HepG2 (cell line): ENCODE measurements around the gene TBRG1. TPM values are rescaled to one million over a fixed set of nuclear protein-coding genes. Genes with fewer than 3 reads are reported as not detected.
A peak's percentile ranks its signal among the peaks of the same experiment; 100 is the strongest.

Source experiments
- AGO2 ChIP-seq: fragments of 200-400 bp; formaldehyde crosslinking; optimal IDR thresholded peaks from 2 replicates; pipeline ENCODE3; 2017; ENCODE audit warnings: mild to moderate bottlenecking, low read depth, low read length, moderate library complexity
- AHR ChIP-seq: IDR thresholded peaks from 2 replicates; pipeline ENCODE4 v1.6.1; 2018; ENCODE audit warnings: missing genetic modification reagents, missing compliant biosample characterization
- CBFB ChIP-seq: sonication (generic); formaldehyde crosslinking; IDR thresholded peaks from 2 replicates; pipeline ENCODE4 v1.4.0; 2020; ENCODE audit warnings: missing genetic modification reagents
- ETV5 ChIP-seq: IDR thresholded peaks from 2 replicates; pipeline ENCODE4 v1.6.1; 2018; ENCODE audit warnings: missing biosample characterization, missing genetic modification reagents, inconsistent platforms, borderline replicate concordance
- HOXA5 ChIP-seq: sonication (generic); formaldehyde crosslinking; IDR thresholded peaks from 2 replicates; pipeline ENCODE4 v1.4.0; 2020; ENCODE audit warnings: missing genetic modification reagents
- MIER3 ChIP-seq: IDR thresholded peaks from 2 replicates; pipeline ENCODE4 v1.6.1; 2016; ENCODE audit warnings: missing compliant biosample characterization, borderline replicate concordance
- NBN ChIP-seq: fragments of 450-650 bp; conservative IDR thresholded peaks from 2 replicates; pipeline ENCODE4 v1.6.1; 2017
- NR2C2 ChIP-seq: sonication (generic); formaldehyde crosslinking; IDR thresholded peaks from 2 replicates; pipeline ENCODE4 v1.4.0; 2020; ENCODE audit warnings: missing genetic modification reagents, mild to moderate bottlenecking, moderate library complexity, borderline replicate concordance
- PAX8 ChIP-seq: sonication (generic); formaldehyde crosslinking; IDR thresholded peaks from 2 replicates; pipeline ENCODE4 v1.8.0; 2022; ENCODE audit warnings: mild to moderate bottlenecking, missing genetic modification reagents, borderline replicate concordance
- PRPF4 ChIP-seq: fragments of 200-400 bp; formaldehyde crosslinking; IDR thresholded peaks from 2 replicates; pipeline ENCODE4 v1.6.1; 2016; ENCODE audit warnings: low read length, low read depth; ENCODE audit not compliant: poor library complexity, severe bottlenecking
- SALL1 ChIP-seq: sonication (generic); formaldehyde crosslinking; IDR thresholded peaks from 2 replicates; pipeline ENCODE4 v1.8.0; 2022; ENCODE audit warnings: mild to moderate bottlenecking, missing genetic modification reagents
- TRIM24 ChIP-seq: sonication (generic); formaldehyde crosslinking; IDR thresholded peaks from 2 replicates; pipeline ENCODE4 v1.8.0; 2022; ENCODE audit warnings: mild to moderate bottlenecking, missing genetic modification reagents
- ZBTB21 ChIP-seq: sonication (generic); formaldehyde crosslinking; IDR thresholded peaks from 2 replicates; pipeline ENCODE4 v1.4.0; 2020; ENCODE audit warnings: missing genetic modification reagents
- ZMYM4 ChIP-seq: sonication (generic); formaldehyde crosslinking; IDR thresholded peaks from 2 replicates; pipeline ENCODE4 v1.8.1; 2023; ENCODE audit warnings: mild to moderate bottlenecking, missing genetic modification reagents
- ZNF34 ChIP-seq: sonication (generic); formaldehyde crosslinking; IDR thresholded peaks from 2 replicates; pipeline ENCODE4 v1.4.0; 2020; ENCODE audit warnings: mild to moderate bottlenecking, missing genetic modification reagents, borderline replicate concordance
- ZNF350 ChIP-seq: sonication (generic); formaldehyde crosslinking; IDR thresholded peaks from 2 replicates; pipeline ENCODE4 v1.4.0; 2020; ENCODE audit warnings: mild to moderate bottlenecking, low read depth, missing genetic modification reagents, borderline replicate concordance
- ZNF468 ChIP-seq: sonication (generic); formaldehyde crosslinking; IDR thresholded peaks from 2 replicates; pipeline ENCODE4 v1.8.0; 2022; ENCODE audit warnings: mild to moderate bottlenecking, moderate library complexity, missing genetic modification reagents
- ZNF530 ChIP-seq: sonication (generic); formaldehyde crosslinking; IDR thresholded peaks from 2 replicates; pipeline ENCODE4 v1.5.0; 2020; ENCODE audit warnings: low read depth, mild to moderate bottlenecking, missing genetic modification reagents
- ZNF619 ChIP-seq: sonication (generic); formaldehyde crosslinking; IDR thresholded peaks from 2 replicates; pipeline ENCODE4 v1.4.0; 2020; ENCODE audit warnings: mild to moderate bottlenecking, missing genetic modification reagents
- ZNF713 ChIP-seq: sonication (generic); formaldehyde crosslinking; IDR thresholded peaks from 2 replicates; pipeline ENCODE4 v1.4.0; 2020; ENCODE audit warnings: mild to moderate bottlenecking, missing genetic modification reagents
- polyA plus RNA-seq, 8 experiments: library from polyadenylated mRNA; depleted of rRNA in 3 of 8; stranded (reverse) in 7 of 8; unstranded in 1 of 8; fragments of >200 nt; fragmentation: Illumina TruSeq in 4 of 8; extraction: Trizol in 4 of 8; gene quantifications; 2 replicates each; pipeline versions ENCODE4 v1.2.1 to v1.2.3, GENCODE V29; 2011 to 2016; ENCODE audit warnings: low read depth in 4 of 8, missing spikeins in 1 of 8, mixed read lengths in 1 of 8; ENCODE audit not compliant: insufficient read depth in 1 of 8
- total RNA-seq, 5 experiments: library from RNA; depleted of rRNA; stranded (reverse); fragments of >200 nt; fragmentation: Illumina TruSeq; extraction: Trizol; gene quantifications; 2 replicates each; pipeline ENCODE4 v1.2.3, GENCODE V29; 2016; ENCODE audit warnings: low read depth in 1 of 5
- TF ChIP-seq, protein P1 (sequence below): IDR thresholded peaks from 2 replicates; pipeline ENCODE4 v1.6.1; 2016; ENCODE audit warnings: missing compliant biosample characterization, missing genetic modification reagents, borderline replicate concordance
- TF ChIP-seq, protein P2 (sequence below): sonication (generic); formaldehyde crosslinking; IDR thresholded peaks from 2 replicates; pipeline ENCODE4 v1.4.0; 2020; ENCODE audit warnings: missing genetic modification reagents
- TF ChIP-seq, protein P3 (sequence below): sonication (generic); formaldehyde crosslinking; IDR thresholded peaks from 2 replicates; pipeline ENCODE4 v1.4.0; 2020; ENCODE audit warnings: missing genetic modification reagents, borderline replicate concordance
- TF ChIP-seq, protein P4 (sequence below): sonication (generic); formaldehyde crosslinking; IDR thresholded peaks from 2 replicates; pipeline ENCODE4 v1.5.0; 2020; ENCODE audit warnings: missing genetic modification reagents

TBRG1 gene
- total and polyA plus RNA-seq, 2 of the 13 experiments (the other 11 are each of a cell fraction or from before 2014, with no cell fraction given), result 21.7 to 25.6 TPM

DNA sequence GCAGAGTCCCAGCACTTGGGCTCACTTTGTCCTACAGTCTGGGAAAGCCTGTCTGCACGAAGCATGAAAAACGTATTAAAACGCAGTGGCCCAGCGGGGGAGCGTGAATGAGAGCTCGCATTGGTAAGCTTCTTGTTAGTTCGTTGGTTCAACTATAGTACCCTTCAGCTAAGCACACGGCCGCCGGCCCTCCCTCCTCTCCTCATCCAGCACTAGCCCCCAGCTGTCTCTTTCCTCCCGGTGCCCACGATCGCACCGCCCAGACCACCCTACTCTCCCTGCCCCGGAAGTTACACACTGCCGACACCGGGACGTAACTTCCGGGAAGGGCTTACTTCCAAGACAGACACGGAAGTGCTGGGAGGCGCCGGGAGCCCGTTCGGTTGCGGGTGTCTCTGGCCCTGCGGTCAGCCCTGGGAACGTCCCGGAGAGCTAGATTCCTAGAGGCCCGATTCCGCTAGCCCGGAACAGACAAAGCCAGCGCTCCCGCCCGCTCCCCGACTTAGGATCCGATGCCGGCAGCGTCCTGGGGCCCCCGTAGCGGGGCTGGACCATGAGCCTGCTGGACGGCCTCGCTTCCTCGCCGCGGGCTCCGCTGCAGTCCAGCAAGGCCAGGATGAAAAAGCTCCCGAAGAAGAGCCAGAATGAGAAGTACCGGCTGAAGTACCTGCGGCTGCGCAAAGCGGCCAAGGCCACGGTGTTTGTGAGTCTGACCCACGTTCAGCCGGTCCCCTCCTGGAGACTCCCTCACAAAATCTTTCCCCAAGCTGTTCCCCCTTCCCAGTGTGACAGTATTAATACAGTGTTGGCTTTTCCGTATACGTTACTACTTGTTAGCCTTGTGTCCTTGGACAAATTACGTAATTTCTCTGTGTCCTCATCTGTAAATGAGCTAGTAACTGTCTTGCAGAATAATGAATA is at the start of gene TBRG1 (continued):
- TF ChIP-seq MIER3 (CRISPR knock-in tag), result no peak
- no peak for TF ChIP-seq TRIM24 (CRISPR knock-in tag)
- TF ChIP-seq ZNF34 (CRISPR knock-in tag), result no peak
- 0 out of 2 replicates have a peak, but pooled peaks have one; percentile 41 for TF ChIP-seq ZBTB21 (CRISPR knock-in tag)
- TF ChIP-seq ZNF530 (CRISPR knock-in tag), result no peak
- TF ChIP-seq AHR (CRISPR knock-in tag), result no peak
- TF ChIP-seq NBN, result no peak
- TF ChIP-seq, protein P1, sequence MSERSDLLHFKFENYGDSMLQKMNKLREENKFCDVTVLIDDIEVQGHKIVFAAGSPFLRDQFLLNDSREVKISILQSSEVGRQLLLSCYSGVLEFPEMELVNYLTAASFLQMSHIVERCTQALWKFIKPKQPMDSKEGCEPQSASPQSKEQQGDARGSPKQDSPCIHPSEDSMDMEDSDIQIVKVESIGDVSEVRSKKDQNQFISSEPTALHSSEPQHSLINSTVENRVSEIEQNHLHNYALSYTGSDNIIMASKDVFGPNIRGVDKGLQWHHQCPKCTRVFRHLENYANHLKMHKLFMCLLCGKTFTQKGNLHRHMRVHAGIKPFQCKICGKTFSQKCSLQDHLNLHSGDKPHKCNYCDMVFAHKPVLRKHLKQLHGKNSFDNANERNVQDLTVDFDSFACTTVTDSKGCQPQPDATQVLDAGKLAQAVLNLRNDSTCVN (CRISPR knock-in tag), result peak; percentile 25; the same call in 1 of the 2 replicates
- TF ChIP-seq SALL1 (CRISPR knock-in tag), result peak; percentile 70
- no peak for TF ChIP-seq ZNF468 (CRISPR knock-in tag)
- no peak for TF ChIP-seq ZNF713 (CRISPR knock-in tag)
- peak; percentile 90 for TF ChIP-seq ZNF350
- TF ChIP-seq, protein P2, sequence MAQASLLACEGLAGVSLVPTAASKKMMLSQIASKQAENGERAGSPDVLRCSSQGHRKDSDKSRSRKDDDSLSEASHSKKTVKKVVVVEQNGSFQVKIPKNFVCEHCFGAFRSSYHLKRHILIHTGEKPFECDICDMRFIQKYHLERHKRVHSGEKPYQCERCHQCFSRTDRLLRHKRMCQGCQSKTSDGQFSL (CRISPR knock-in tag), result no peak
- peak; percentile 29 for TF ChIP-seq HOXA5 (CRISPR knock-in tag)
- TF ChIP-seq NR2C2 (CRISPR knock-in tag), result peak; percentile 97
- no peak for TF ChIP-seq PRPF4
- TF ChIP-seq ZMYM4, result peak; percentile 92
- TF ChIP-seq ETV5, result peak; percentile 74; the same call in 1 of the 2 replicates
- TF ChIP-seq ZNF619, result 0 out of 2 replicates have a peak, but pooled peaks have one; percentile 59
- TF ChIP-seq, protein P3, sequence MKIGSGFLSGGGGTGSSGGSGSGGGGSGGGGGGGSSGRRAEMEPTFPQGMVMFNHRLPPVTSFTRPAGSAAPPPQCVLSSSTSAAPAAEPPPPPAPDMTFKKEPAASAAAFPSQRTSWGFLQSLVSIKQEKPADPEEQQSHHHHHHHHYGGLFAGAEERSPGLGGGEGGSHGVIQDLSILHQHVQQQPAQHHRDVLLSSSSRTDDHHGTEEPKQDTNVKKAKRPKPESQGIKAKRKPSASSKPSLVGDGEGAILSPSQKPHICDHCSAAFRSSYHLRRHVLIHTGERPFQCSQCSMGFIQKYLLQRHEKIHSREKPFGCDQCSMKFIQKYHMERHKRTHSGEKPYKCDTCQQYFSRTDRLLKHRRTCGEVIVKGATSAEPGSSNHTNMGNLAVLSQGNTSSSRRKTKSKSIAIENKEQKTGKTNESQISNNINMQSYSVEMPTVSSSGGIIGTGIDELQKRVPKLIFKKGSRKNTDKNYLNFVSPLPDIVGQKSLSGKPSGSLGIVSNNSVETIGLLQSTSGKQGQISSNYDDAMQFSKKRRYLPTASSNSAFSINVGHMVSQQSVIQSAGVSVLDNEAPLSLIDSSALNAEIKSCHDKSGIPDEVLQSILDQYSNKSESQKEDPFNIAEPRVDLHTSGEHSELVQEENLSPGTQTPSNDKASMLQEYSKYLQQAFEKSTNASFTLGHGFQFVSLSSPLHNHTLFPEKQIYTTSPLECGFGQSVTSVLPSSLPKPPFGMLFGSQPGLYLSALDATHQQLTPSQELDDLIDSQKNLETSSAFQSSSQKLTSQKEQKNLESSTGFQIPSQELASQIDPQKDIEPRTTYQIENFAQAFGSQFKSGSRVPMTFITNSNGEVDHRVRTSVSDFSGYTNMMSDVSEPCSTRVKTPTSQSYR (CRISPR knock-in tag), result no peak
- no peak; the same call in 1 of the 2 replicates for TF ChIP-seq PAX8 (CRISPR knock-in tag)
- peak; percentile 82 for TF ChIP-seq AGO2
- TF ChIP-seq, protein P4, sequence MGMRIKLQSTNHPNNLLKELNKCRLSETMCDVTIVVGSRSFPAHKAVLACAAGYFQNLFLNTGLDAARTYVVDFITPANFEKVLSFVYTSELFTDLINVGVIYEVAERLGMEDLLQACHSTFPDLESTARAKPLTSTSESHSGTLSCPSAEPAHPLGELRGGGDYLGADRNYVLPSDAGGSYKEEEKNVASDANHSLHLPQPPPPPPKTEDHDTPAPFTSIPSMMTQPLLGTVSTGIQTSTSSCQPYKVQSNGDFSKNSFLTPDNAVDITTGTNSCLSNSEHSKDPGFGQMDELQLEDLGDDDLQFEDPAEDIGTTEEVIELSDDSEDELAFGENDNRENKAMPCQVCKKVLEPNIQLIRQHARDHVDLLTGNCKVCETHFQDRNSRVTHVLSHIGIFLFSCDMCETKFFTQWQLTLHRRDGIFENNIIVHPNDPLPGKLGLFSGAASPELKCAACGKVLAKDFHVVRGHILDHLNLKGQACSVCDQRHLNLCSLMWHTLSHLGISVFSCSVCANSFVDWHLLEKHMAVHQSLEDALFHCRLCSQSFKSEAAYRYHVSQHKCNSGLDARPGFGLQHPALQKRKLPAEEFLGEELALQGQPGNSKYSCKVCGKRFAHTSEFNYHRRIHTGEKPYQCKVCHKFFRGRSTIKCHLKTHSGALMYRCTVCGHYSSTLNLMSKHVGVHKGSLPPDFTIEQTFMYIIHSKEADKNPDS (CRISPR knock-in tag), result no peak
- peak; percentile 71 for TF ChIP-seq CBFB
